HG03025 (cell line): ENCODE results near the gene FABP3.

Experiments used
- ATAC-seq: cut with Tn5 transposase; IDR thresholded peaks from one replicate; pipeline ENCODE4 v1.9.1; 2021; ENCODE audit warnings: mild to moderate bottlenecking, moderate library complexity; ENCODE audit not compliant: unreplicated experiment, low FRiP score

Gene FABP3

DNA sequence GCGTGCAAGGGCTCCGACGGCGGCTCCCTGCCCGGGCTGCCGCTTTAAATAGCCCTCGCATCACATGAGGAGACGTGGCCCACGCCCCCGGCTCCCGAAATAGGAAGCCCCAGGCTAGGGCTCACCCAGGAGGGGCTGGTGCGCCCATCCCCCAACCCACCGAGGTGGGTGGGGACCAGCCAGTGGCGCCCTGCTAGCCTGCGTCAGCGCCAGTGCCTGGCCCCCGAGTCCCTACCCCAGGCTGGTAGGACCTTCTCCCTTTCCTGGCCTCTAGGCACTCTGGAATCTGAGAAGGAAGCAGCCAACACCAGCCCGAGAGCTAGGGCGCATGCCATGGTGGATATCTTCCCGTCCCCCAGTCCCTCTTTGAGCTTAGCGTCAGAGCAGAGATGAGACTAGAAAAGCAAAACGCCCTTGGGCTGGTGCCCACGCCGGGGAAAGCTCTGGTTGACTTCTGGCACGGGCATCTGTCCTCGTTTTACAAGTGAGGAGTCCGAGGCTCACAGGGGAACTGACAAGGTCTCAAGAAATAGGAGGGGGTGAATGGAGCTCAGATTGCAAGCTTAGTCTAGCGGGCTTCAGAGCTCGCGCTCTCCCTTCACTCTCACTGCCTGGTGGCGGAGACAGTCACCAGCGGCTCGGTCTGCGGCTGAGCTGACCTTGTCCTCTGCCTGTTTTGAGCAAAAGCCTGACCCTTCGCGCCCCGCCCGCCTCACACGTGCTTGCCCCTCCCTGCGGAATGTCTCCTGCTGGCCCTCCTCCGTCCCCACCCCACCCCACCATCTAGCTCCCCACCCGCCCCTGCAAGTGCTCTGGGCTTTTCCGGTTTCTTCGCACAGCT lies at the start of gene FABP3:
FABP3 (minus strand) TSS at position 21 of the 841 bp plus-strand sequence. CDS start 62 bp downstream, outside the sequence.
- no peak for ATAC-seq

DNA sequence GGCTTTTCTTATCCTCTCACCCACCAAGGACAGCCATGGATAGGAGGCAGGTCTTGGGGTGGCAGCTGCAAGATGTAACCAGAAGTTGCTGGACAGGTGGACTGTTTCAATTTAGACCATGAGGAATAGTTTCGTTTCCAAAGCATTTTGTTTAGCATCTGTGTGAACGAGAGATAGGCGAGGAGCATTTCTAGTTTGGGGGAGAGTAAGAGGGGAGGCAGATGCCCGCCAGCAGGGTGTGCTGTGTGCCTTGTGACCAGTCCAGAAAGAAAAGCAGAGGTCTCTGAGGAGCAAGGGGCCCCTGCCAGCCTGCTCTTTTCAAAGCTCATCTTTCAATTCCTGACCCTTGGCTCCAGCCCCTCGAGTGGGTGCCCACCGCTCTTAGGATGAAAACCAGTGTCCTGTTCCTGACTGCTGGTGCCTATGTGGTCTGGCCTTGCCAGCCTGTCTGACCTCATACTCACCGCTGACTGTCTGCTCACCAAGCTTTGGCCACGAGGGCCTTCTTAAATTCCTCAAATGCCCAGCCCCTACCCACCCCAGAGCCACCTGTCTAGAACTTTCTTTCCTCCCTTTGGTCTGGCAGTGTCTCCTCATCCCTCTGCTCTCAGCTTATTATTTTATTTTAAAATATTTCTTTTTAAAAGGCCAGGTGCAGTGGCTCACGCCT lies 48.6 kb upstream of the FABP3 start:
- no peak for ATAC-seq

DNA sequence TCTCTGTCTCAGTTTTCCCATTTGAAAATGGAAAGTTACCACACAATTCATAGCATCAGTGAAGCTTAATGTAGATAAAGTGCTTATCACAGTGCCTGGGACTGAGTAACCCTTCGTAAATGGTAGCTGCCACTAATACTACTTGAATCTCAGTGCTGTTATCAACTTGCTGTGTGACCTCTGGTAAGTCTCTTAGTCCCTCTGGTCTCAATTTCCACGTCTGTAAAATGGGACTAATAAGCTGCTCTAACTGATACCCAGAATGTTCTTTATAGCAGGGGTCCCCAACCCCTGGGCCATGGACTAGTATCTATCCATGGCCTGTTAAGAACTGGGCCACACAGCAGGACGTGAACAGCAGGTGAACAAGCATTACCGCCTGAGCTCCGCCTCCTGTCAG lies 47.8 kb upstream of the FABP3 start:
- ATAC-seq = no peak

DNA sequence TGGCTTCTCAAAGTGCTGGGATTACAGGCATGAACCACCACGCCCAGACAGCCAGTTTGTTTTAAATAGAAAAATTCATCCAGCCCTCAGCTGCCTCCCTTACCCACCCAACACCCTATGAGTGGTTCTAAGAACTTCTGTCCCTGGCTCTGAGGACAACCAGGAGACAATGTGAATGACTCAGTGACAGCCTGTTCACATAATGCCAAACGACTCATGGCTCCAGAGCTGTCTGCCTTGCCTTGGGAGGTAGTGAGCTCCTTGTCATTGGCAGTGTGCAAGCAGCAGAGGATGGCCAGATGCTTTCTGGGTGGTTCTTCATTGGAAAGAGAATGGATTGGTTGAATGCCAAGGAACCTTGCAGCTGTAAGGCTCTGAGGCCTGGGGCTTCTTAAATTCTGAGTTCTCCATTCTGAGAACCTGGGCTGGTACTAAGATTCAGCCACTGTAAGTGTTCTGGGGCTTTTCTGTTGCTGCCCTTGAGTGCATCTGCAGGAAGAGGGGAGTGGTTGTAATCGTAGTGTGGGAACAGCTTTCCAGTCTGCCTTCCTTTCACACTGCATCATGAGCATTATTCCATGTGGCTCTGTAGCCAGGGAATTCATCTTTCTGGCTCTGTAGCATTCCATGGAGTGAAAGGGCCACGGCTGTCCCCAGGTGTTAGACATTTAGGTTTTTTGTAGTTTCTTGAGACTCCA lies 45.9 kb upstream of the FABP3 start:
- ATAC-seq = no peak

DNA sequence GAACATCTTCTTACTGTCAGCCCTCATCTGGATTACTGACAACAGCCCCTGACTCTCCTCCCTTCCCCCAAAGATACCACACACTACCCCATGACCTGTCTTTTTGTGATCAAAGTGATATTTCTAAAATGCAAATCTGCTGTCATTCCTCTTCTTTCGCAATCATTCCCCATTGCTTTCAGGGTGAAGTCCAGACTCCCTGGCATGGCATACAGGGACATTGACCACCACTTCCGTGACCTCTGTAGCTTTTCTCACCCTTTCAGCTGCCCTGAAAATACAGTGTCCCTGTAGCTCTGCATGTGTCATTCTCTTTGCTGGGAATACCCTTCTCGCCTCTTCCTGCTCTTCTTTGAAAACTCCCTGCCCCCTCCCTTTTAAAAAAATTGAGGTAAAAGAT lies 44.3 kb upstream of the FABP3 start:
- ATAC-seq = no peak

DNA sequence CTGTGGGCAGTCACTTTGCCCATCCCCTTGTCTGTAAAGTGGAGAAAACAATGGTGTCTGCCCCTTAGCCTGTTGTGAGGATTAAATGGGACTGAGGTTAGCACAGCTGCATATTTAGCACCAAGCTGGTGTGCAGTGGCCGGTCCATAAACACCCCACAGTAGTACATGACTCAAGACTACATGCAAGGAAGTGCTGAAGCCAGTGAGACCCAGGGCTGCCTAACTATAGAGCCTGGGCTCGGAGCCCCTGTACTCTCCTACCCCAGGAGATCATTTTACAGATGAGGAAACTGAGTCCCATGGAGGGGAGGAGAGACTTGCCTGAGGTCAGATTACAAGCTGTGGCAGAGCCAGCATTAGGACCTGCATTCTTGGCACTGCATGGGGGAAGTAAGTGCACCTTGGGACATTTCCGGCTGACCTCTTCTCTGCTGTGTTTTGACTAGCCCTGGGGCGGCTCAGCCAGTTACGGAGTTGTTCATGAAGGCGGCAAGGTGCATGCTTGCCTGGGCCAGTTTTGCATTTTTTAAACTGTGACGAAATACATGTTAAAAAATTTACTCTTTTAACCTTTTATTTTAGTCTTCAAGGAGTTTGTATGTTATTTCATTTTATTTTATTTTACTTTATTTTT lies 43.3 kb upstream of the FABP3 start:
- no peak for ATAC-seq

DNA sequence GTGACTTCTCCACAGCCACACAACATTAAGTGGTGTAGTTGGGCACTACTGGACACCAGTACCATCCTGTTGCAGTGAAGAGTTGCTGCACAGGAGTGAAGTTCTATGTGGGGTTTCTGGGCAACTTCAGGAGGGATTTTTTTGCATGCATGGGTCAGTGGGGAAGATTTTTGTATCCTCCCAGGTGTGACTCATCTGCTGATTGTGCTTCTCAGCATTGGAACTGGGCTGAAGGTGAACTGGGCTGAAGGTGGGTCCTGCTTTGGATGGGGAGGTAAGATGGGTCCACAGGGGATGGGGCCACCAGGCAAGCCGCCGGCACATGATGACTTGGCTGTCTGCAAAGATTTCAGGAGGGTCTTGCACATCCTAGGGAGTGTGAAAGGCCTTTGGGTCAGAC lies 42.8 kb upstream of the FABP3 start:
- ATAC-seq = no peak

DNA sequence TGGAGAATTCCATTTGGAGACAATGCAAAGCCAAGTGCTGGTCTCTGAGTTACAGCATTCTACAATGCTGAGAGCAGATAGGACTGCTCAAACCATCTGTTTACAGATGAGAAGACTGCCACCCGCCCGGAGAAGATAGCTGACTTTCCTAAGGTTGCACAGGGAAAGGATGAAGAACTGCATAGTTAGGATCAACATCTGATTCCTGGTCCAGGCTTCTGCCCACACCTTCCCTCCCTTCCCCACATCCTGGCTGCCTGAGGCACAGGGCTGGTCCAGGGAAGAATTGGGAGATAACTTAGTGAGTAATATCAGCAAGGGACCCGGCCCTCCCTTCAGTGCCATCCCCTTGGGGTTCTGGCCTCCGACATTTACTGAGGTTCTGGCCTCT lies 42.1 kb upstream of the FABP3 start:
- ATAC-seq = no peak

DNA sequence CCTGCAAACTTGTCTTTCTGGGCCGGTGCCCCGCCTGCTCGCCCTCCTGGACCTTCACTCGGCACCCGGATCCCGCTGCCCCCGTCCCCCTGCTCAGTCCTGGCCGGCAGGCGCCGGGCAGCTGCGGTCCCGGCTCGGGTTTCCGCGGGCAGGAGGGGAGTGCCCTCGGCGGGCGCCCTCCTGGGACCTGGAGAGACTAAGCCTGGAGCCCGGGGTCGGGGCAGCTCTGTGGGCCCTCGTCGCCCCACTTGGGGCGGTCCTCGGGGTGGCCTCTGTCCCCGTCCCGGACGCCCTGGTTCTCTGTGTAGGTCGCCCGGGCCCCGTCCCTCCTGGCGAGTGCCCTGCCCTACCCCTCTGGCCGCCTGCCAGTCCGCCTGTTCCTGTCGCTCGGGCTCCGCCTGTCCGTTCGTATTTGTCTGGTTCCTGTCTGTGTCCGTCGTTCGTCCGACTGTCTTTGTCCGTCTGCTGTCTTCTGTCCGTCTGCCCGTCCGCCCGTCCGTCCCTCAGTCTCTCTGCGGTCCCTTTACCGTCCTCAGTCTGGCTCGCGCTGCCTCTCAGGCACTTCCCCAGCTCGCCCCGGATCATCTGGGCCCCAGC lies 40.6 kb upstream of the FABP3 start:
- ATAC-seq = no peak

DNA sequence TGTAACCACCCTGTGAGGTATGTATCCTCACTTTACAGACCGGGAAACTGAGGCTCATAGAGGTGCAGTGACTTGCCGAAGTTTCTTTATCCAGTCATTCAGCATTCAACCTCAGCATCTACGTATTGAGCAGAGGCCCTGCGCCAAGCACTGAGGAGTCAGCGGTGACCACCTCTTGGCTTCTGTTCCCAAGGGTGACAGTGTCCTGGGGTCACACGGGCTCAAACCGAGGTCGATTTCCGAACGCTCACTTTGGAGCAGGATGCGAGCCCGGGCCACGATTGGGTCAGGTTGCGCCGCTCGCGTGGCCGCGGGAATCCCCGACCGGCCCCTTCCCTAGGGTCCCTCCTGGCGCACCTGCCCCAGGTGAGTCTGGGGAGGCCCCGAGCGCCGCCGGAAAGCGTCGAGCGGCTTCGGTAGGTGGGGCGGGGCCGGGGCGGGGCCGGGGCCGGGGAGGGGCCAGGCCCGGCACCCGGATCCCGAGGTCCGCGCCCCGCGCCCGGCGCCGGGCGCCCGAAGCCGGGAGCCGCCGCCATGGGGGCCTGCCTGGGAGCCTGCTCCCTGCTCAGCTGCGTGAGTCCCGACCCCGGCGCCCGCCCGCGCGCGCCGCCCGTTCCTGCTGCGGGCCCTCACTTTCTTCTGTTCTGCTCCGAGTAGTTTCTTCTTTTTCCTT lies 40.0 kb upstream of the FABP3 start, which contains the start of gene SERINC2:
SERINC2 (plus strand) TSS at position 482 of the 673 bp plus-strand sequence; CDS start at position 535, 53 bp downstream.
- no peak for ATAC-seq

DNA sequence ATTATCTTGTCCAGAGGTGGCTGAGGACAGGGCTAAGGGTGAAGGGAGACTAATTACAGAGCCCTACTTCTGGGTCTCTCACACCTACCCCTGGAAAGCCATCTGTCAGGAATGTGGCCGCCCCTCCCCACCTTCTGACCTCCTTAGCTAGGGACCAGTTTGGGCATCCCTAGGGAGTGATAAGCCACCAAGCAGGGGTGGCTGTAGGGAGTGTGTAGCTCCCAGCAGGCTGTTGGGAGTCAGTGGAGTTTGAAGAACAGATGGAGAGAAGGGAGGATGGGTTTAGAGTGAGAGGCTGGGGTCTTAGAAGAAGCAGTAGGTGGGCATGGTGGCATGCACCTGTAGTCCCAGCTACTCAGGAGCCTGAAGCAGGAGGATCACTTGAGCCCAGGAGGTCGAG lies 39.3 kb upstream of the FABP3 start:
- no peak for ATAC-seq

DNA sequence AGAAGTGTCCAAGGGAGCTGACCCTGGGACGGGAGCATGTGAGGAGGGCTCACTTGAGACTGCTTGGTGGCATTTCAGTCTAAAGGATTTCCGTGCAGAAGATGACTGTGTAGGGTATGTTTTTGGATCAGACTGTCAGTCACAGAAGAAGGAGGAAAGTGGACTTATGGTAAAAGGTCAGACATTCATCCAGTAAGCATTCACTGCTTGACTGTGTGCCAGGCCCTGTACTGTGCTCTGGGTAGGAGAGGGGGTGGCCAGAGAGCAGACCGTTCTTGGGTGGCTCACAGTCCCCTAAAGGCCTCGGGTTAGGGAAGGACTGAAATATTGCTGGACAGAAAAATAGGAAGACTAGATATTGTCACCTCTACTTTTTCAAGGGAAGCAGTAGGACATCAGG lies 38.0 kb upstream of the FABP3 start:
- ATAC-seq = no peak

DNA sequence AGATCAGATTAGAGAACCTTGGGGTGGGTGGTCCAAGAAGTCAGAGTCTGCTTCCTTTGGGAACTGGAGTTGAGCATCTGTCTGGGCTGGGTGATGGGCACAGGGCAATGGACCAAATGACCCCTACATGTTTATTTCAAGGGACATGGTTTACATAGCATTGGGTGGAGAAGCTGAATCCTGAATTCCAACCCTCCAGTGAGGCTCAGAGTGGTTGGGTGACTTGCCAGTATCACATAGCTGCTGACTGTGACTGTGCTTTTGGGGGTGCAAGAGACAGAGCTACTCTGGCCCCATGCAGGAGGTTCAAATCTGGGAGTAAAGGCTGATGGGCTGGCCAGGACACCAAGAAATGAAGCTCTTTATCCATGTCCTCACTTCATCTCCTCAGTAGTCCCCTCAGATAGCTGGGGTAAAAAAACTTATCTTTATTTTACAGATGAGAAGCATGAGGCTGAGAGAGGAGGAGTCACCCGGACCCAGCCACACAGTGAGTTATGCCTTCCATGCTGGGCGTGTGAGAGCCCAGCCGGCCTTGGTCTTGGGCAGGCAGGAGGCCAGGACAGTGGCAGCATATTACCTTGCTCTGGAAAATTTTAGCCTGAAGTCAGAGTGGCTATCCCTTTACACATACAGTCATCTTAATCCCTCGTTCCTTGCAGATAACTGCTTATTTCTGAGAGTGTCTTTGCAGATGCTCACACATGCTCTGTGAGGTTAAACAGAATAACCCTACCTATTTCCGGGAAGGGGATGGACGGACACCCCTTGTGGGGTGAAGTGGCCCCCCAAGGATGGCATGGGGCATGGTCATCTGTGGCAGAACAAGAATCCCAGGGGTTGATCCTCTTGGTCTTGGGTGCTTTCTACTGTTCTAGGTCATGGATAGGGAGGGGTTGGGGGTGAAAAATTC lies 37.3 kb upstream of the FABP3 start:
- no peak for ATAC-seq

DNA sequence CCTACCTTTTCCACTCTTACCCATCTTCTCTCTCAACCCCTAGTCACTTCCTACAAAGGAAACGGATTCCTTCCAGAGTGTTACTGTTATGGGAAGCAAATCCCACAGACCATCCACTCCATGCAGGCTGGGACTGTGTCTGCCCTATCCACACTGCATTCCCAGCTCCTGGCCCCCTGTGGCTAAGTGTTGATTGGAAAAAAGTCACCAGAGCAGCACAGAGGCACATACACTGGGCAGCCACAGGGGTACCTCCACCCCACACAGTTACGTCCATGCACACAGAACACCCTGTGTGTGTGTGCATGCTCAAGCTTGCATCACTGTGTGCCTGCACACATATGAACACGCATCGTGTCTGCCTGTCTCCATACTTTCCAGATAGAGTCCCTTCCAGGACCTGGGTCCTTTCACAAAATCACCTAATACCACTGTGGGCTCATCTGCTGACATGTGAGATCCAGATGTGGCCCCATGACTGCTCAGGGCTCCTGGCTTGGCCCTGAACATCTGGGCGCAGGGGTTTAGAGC lies 36.0 kb upstream of the FABP3 start:
- no peak for ATAC-seq

DNA sequence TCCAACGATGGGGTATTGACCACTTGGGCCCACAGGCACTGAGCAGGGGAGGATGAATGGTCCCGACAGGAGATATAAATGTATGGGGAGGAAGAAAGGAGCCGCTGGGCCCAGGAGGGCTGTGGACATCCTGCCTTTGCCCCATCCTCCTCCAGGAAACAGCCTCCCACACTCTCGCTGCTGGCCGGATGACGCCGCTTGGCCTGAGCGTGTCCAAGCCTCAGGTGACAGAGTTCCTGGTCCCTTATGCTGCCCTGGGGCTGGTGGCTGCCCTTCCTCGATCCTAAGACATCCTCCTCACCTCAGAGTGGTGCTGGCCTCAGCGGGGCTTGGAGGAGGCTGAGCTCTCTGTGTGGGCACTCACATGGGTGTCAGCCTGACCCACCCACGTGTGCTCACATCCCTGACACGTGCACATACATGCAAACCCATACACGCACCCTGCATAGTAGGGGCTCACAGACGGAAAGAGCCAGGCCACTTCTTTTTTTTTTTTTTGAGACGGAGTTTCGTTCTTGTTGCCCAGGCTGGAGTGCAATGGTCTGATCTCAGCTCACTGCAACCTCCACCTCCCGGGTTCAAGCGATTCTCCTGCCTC lies 34.3 kb upstream of the FABP3 start:
- no peak for ATAC-seq

DNA sequence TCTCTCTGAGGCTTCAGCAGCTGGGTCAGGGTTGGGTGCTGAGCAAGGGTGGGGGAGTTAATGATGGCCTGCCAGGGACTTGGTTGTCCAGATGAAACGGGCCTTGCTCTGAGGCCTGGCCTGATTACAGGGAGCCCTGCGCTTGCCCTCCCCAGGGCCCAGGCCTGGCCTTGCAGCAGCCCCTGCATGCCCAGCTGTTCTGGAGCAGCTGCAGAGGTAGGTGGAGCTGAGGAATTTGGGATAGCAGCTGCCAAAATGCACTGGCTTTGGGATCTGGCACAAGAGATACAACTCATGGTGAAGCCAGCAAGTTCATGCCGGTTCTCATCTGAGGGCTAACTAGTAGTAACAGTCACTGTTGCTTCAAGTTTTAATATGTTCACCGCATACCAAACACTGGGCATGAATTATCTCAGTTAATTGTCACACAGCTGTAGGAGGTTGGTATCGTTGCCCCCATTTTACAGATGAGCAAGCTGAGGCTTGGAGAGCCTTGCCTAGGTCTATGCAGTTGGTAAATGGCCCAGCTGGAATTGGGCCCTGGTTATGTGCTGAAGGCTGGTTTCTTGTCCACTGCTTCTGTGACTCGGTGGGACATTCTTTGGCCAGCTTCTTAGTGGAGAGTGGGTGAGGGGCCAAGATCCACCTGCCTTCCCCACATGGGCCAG lies 32.8 kb upstream of the FABP3 start:
- ATAC-seq = no peak

DNA sequence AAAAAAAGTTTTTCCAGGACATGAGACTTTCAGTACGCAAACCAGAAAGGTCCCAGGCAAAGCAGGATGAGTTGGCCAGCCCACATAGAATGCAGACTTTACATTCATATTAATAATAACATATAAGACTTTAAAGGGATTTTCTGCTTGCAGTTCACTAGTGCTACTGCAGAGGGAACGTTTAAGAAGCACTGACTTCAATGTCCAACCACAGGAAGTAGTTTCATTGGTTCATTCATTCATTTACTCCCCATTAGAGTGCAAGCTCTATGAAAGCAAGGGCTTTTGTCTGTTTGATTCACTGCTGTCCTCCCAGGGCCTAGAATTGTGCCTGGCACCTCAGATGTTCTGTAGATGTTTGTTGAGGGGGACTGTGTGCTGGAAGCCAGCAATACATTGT lies 28.4 kb upstream of the FABP3 start:
- no peak for ATAC-seq

DNA sequence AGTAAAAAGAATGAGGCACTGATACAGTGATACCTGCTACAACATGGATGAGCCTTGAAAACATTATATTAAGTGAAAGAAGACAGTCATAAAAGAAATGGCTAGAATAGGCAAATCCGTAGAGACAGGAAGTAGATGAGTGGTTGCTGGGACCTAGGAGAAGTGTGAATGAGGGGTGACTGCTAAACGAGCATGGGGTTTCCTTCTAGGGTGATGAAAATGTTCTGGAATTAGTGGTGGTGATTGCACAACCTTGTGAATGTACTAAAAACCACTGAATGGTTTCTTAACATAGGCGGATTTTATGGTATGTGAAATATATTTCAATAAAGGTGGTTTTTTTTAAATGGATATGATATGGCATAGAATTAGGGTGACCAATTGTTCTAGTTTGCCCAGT lies 27.5 kb upstream of the FABP3 start:
- ATAC-seq = no peak
